ENCODE results near the gene CD93. TPM values are rescaled to one million over a fixed set of nuclear protein-coding genes. Genes with fewer than 3 reads are reported as not detected.

Gene CD93
- total RNA-seq, 1 experiment from 2014 or later, result not detected

DNA sequence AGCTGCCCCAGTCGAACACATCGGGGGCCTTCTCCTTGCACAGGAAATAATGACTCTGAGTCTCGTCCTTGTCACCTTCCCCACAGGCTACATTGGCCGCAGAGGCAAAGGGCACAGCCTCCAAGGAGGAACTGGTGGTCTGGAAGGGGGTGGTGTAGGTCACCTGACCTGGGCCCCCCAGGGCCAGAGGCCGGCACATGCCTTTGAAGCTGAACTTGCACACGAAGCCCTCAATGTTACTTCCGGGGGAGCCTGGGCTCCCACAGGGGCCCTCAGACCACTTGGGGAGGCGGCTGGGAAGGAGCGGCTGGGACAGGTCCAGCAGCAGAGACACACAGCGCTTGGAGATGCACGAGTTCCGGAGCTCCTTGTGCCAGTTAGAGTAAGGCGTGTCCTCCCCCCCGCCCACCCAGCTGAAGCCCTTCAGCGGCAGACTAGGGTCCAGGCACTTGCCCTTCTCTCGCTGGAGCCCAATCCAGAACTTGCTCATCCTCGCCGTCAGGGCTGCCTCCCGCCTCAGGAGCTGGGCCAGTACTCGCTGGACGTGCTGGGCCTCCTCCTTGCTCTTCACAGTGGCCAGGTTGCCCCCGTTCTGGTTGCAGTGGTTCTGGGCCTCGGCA, 578 bp downstream of the CD93 start:
- no peaks in the 10 kb centered on the region for H3K9me3 ChIP-seq (replicated peaks)
- no peaks in the 10 kb centered on the region for H3K36me3 ChIP-seq
- no peak for DNase-seq
- no peaks in the 10 kb centered on the region for H3K27me3 ChIP-seq
- no peak overlapping the region for H3K4me3 ChIP-seq
- H3K4me1 ChIP-seq, result peaks cover 5% of the 10 kb centered on the region
- H3K27ac ChIP-seq, result no peak overlapping the region

DNA sequence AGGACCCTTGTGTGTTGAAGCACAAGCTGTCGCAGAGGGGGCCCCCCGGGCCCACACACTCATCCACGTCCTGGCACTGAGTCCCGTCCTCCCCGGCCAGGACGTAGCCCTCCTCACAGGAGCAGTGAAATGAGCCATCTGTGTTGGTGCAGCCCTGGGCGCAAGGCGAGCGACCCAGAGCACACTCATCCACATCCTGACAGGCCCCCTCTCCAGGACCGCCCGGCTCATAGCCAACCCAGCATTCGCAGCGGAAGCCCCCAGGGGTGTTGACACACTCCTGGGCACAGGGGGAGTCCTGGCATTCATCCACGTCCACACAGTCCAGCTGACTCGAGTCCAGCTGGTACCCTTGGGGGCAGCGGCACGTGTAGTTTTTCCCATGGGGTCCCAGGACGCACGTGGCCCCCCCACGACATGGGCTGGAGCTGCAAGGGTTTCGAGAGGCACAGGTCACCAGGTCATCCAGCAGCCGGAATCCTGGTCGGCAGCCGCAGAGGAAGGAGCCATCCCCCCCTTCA, 1.2 kb downstream of the CD93 start:
- H3K4me1 ChIP-seq, result peaks cover 11% of the 10 kb centered on the region
- no peaks in the 10 kb centered on the region for H3K36me3 ChIP-seq
- H3K27ac ChIP-seq, result no peak overlapping the region
- H3K4me3 ChIP-seq, result no peak overlapping the region
- H3K27me3 ChIP-seq, result no peaks in the 10 kb centered on the region
- no peaks in the 10 kb centered on the region for H3K9me3 ChIP-seq (replicated peaks)
- no peak for DNase-seq

DNA sequence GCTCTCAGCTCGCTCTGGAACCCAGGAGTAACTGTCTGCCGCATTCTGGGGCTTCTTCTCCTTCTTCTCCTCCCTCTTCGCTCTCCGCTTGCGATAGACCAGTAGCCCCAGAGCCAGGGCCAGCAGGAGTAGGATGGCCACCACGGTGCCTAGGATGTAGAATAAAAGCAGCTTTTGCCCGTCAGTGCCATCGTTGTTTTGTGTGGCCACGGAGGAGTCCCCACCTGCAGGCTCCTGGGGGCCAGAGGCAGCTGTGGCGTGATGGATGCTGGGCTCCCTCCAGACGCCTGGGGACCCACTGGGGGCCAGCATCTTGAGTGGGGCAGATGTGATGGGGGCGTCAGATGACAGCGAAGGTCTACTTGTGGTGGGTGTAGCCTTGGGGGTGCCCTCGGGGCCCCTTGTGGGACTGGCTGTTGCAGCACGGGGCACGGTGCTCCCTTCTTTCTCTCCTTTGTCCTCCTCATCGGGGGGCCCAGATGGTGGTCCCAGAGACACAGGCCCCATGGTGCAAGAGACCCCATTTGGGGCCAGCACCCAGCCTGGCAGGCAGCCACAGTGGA, 1.8 kb downstream of the CD93 start:
- Histone ChIP-seq H3K27me3 (no peaks in the 10 kb centered on the region), H3K4me1 (peaks cover 16% of the 10 kb centered on the region), H3K27ac (no peak overlapping the region), H3K36me3 (no peaks in the 10 kb centered on the region), H3K4me3 (no peak overlapping the region), H3K9me3 (replicated peaks) (no peaks in the 10 kb centered on the region)
- no peak for DNase-seq

DNA sequence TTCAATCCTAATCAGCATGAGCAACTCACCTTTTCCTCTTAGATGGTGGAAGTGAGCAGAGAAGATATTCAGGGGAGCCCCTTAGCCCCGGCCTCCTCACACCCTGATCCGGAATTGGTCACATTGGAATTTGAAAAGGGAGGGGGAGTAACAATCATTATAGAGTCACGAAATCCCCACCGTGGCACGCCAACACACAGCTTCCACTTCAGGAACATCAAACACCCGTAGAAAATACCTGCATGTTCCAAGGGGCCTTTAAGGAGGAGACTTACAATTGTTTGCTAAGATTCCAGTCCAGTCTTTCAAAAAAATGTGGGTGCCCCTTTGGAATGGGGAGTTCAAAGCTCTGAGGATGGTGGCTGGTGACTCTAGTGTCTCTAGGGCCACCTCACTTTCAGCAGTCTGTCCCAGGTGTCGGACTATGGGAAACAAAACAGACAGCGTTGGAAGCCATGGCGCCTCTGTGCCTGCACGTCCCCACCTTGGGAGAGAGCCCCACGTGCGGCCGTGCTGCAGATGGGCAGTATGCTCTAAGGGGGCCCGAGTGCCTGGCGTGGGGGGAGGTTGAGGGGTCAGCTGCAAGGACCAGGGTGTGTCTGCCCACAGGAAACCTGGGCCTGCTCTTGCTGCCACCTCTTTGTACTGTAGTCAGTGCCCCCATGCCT, 2.4 kb downstream of the CD93 start:
- H3K27me3 ChIP-seq, result no peaks in the 10 kb centered on the region
- no peak for DNase-seq
- no peak overlapping the region for H3K27ac ChIP-seq
- no peak overlapping the region for H3K4me3 ChIP-seq
- no peaks in the 10 kb centered on the region for H3K36me3 ChIP-seq
- no peaks in the 10 kb centered on the region for H3K9me3 ChIP-seq (replicated peaks)
- H3K4me1 ChIP-seq, result peaks cover 17% of the 10 kb centered on the region

DNA sequence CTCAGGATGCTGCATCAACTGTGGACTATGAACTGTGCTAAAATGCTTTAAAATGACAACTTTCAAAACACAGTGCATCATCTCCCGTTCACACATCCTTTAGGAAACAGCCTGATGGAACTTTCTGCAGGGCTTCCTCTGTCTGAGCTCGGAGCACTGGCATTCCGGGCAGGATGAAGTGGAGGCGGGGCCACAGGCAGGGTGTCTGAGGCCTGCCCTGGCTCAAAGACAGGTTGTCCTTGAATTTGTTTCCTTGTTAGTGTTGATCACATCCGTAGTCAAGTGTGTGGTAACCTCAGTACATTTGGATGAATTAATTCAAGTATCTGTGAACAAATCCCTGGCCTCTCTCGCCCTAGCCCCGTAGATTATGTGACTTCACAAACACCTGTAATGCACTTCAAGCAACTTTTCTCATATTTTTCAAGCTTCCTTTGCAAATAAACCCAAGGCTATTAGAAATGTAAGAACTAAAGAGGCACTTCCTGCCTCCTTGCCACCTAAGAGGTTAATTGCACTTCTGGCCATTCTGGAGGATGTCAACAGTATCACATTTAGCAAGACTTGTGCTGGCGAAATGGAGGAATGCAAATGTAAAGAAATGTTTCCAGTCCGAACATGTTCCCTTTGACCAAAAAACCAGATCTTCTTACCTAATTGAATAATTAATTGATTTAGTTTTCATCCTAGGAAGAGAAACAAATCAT, 3.1 kb downstream of the CD93 start:
- DNase-seq, result no peak
- H3K27ac ChIP-seq, result no peak overlapping the region
- H3K9me3 ChIP-seq (replicated peaks), result no peaks in the 10 kb centered on the region
- no peaks in the 10 kb centered on the region for H3K36me3 ChIP-seq
- H3K4me1 ChIP-seq, result peaks cover 17% of the 10 kb centered on the region
- H3K4me3 ChIP-seq, result no peak overlapping the region
- H3K27me3 ChIP-seq, result no peaks in the 10 kb centered on the region

DNA sequence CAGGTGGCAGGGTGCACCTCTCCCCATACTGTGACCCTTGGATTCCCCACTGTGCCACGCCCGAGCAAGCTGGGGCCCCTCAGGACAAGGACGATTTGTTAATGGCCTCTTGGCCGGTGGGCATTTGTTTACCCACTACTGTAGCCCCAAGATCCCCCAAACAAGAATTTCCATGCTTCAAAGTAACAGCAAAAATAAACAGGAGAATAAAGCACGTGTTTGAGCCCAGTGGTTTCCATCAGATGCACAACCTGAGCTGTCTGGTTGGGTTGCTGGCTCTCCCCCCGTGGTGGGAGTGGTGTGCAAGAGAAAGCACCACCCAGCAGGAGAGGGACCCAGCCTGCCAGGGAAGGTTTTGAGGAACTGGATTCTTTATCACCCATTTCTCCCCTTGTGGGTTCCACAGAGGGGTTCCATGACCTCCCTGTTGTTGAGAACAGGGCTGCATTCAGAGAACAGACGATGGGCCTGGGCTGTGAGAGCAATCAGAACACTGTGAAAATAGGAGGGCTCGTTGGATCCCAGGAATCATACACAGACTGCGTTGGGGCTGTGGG, 4.8 kb downstream of the CD93 start:
- H3K9me3 ChIP-seq (replicated peaks), result no peaks in the 10 kb centered on the region
- H3K4me1 ChIP-seq, result peaks cover 17% of the 10 kb centered on the region
- H3K27me3 ChIP-seq, result no peaks in the 10 kb centered on the region
- no peak overlapping the region for H3K27ac ChIP-seq
- no peak for DNase-seq
- H3K4me3 ChIP-seq, result no peak overlapping the region
- no peaks in the 10 kb centered on the region for H3K36me3 ChIP-seq

DNA sequence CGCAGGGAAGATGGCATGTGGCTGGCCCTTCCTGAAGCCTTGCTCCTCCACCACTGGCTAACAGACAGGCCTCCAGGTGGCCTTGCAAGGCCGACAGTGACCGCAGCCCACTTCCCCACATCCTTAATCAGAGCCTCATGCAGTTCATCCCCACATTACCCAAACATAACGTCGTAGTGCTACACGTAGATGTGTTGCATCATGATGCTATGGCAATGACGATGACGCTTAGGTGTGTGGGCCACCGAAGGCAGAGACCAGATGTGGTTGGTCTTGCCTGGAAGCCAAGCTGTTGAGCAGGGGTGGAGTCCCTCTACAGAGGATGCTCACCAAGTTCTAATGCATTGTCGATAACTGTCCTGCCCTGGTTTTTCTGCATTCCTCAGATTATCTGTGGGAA, 5.6 kb downstream of the CD93 start:
- H3K36me3 ChIP-seq, result no peaks in the 10 kb centered on the region
- no peaks in the 10 kb centered on the region for H3K9me3 ChIP-seq (replicated peaks)
- DNase-seq, result no peak
- no peaks in the 10 kb centered on the region for H3K27me3 ChIP-seq
- peaks cover 17% of the 10 kb centered on the region for H3K4me1 ChIP-seq
- H3K4me3 ChIP-seq, result no peak overlapping the region
- no peak overlapping the region for H3K27ac ChIP-seq

DNA sequence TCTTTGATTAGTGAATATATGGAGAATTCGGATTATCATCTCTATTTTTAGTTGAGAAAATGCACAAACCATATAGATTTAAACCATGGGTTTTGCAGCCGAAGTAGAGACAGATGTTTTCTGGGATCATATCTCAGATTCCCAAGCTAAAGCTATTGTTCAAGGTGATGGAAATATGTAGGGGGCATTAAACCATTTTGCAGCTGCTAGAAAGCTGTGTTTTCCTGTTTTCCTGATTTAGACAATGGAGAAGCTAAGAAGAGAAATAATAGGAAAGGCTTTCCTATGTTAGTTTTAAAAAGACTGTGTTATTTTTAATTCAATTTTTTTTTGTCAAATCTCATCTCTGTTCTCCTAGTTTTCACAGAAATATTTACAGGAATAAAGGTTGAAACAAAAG, 6.2 kb downstream of the CD93 start:
- Histone ChIP-seq H3K9me3 (replicated peaks) (no peaks in the 10 kb centered on the region), H3K4me1 (peaks cover 17% of the 10 kb centered on the region), H3K4me3 (no peak overlapping the region), H3K27ac (no peak overlapping the region), H3K36me3 (no peaks in the 10 kb centered on the region), H3K27me3 (no peaks in the 10 kb centered on the region)
- peak in 1 of 2 experiments; percentile 42 for DNase-seq

DNA sequence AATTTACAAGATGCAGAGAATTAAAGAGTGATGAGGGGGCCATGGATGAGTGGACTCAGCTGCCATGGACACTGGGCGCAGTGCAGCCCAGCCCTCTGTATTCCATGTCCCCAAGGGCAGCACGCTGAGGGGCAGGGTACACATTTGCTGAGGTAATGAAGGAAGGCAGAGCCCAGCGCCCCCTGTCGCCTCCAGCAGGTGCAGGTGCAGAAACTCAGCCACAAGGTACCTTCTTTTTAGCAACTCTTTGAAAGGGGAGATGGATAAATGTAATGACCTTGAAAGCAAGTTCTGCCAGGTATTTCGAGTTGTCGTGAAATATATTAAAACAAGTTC, 7.1 kb downstream of the CD93 start:
- Histone ChIP-seq H3K27me3 (no peaks in the 10 kb centered on the region), H3K36me3 (no peaks in the 10 kb centered on the region), H3K4me3 (no peak overlapping the region), H3K4me1 (peaks cover 17% of the 10 kb centered on the region), H3K27ac (no peak overlapping the region), H3K9me3 (replicated peaks) (no peaks in the 10 kb centered on the region)
- no peak for DNase-seq

DNA sequence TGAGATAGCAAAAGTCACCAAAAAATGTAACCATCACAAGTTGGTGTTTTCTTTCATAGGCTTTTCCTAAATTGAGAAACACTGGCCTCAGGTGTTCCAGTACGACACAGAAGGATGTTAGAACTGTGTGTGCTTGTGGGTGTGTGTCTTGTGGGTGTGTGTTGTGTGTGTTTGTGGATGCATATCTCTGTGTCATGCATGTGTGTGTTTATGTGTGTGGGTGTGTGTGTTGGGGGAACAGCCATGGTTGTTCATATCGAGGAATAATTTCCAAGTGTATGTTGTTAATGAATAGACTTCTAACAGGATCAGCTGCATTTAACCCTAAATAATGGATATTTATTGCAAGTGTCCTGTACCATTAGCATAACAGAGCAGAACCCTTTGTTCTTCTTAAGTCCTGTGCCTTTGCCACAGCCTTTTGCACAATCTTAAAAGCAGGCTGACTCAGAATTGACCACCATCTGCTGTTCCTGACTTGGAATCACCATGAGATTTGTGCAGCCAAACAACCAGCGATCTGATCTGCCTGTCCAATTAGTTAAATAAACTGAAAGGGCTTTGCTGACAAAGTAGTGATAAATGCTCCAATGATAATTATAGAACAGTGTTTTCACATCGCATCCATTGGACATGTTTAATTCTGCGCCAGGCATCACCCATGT, 7.6 kb downstream of the CD93 start:
- H3K4me1 ChIP-seq, result peaks cover 17% of the 10 kb centered on the region
- no peaks in the 10 kb centered on the region for H3K9me3 ChIP-seq (replicated peaks)
- H3K4me3 ChIP-seq, result no peak overlapping the region
- no peak for DNase-seq
- H3K36me3 ChIP-seq, result no peaks in the 10 kb centered on the region
- no peak overlapping the region for H3K27ac ChIP-seq
- no peaks in the 10 kb centered on the region for H3K27me3 ChIP-seq

DNA sequence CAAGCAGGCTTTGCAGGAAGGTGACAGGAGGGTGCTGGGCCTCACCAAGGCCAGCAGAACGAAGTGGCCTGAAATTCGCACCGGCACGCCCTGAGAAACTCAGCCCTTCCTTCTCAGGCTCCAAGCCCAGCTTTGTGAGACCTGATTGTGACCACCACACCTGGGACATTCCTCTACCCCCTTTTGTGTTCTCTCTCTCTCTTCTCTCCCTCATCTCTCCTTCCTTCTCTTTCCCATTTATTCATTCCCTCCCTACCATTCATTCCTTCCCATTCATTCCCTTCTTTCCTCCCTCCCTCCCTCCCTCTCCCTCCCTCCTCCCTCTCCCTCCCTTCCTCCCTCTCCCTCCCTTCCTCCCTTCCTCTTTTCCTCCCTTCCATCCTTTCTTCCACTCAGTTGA, 8.8 kb downstream of the CD93 start:
- Histone ChIP-seq H3K9me3 (replicated peaks) (no peaks in the 10 kb centered on the region), H3K36me3 (no peaks in the 10 kb centered on the region), H3K27ac (no peak overlapping the region), H3K4me3 (no peak overlapping the region), H3K27me3 (no peaks in the 10 kb centered on the region), H3K4me1 (peaks cover 11% of the 10 kb centered on the region)
- DNase-seq, result no peak

DNA sequence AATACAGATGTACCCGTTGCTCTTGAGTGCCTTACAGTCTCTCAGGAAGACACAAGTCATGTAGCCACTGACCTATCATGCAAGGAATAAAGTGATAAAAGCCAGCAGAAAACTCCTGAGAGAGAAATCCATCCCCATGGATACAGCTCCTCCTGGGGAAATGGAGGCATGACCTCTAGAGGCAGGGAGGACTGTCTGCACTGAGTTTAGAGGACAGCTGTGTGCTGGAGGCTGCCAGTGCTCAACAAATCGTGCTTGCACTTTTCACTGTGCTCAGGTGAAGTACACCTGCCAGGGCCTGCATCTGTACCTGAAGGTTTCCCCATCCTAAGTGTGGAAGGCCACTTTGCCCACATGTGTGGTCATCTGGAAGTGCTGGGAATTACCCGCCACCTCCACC, 12.1 kb downstream of the CD93 start:
- Histone ChIP-seq H3K27me3 (no peaks in the 10 kb centered on the region), H3K27ac (no peak overlapping the region)
- DNase-seq, result no peak

DNA sequence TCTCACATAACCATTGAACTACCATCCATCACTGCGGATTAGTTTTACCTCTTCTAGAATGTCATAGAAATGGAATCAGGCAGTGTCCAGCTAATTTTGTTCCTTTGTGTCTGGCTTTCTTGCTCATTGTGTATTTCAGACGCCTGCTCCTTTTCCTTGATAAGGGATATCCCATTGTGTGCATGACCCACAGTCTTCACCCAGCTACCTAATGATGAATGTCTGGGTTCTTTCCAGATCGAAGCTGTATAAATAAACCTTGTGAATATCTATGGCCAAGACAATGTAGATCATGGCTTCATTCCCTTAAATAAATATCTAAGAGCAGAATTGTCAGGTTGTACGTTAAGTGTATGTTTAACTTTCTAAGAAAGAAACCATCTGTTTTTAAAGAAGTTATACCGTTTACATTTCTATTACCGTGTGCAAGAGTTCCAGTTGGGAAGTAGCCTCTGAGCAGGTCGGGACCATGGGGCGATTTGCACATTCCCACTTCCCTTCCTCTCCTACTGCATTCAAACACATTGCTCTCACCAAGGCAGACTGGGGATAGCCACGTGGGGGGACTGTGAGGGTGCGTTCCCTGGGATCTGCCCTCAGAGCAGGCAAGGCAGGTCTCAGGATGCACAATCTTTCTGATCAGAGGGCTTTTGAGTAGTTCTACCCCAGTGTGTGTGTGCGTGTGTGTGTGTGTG, 13.1 kb downstream of the CD93 start:
- H3K27ac ChIP-seq, result no peak overlapping the region
- no peak for DNase-seq
- H3K4me1 ChIP-seq, result no peaks in the 10 kb centered on the region
- no peaks in the 10 kb centered on the region for H3K27me3 ChIP-seq
- H3K9me3 ChIP-seq (replicated peaks), result no peaks in the 10 kb centered on the region
- no peak overlapping the region for H3K4me3 ChIP-seq
- no peaks in the 10 kb centered on the region for H3K36me3 ChIP-seq

More for the DNA sequence above, 12.1 kb downstream of the CD93 start:
- Histone ChIP-seq H3K9me3 (replicated peaks) (no peaks in the 10 kb centered on the region), H3K4me1 (no peaks in the 10 kb centered on the region), H3K36me3 (no peaks in the 10 kb centered on the region), H3K4me3 (no peak overlapping the region)

DNA sequence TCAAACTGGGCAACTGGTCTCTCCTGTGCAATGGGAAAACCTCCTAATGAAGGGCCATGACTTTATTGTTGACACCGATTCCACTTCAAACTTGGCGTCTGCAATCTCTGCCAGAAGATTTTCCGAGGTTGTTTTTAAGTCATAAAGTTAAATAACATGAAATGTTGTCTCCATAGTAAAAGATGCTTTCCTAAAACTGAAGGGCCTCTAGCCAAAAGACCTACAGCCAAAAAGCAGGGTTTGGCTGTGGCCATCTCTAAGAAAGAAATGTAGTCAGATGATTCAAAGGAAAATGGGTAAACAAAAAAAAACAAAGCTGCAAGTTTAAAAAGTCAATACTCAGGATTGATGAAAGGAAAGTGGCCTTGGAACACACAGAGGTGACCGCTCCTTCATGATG, 14.1 kb downstream of the CD93 start:
- Histone ChIP-seq H3K9me3 (replicated peaks) (no peaks in the 10 kb centered on the region), H3K4me1 (no peaks in the 10 kb centered on the region), H3K4me3 (no peak overlapping the region), H3K27ac (no peak overlapping the region), H3K27me3 (no peaks in the 10 kb centered on the region), H3K36me3 (no peaks in the 10 kb centered on the region)
- no peak for DNase-seq
